ENCODE measurements around the gene ZNF750.

Gene ZNF750

GRCh38 chr17:82800885-82801284, 38.9 kb downstream of the ZNF750 start:
- H3K4me3 ChIP-seq (ENCODE audit: low read depth, low read length) = no peak overlapping the region
- H2AFZ ChIP-seq (ENCODE audit: low read length, unreplicated experiment) = no peak overlapping the region
- peaks cover 6% of the 10 kb centered on the region; the same call in 1 of the 2 replicates for H3K36me3 ChIP-seq (ENCODE audit: insufficient read depth, low read length)
- peaks cover 12% of the 10 kb centered on the region for H3K4me1 ChIP-seq (ENCODE audit: control insufficient read depth, insufficient read depth, low read length, unreplicated experiment)
- no peak overlapping the region for H3K27ac ChIP-seq (ENCODE audit: low read depth, low read length)
- no peaks in the 10 kb centered on the region for H3K27me3 ChIP-seq (ENCODE audit: insufficient read depth, low read length)
- H3K79me2 ChIP-seq (ENCODE audit: control insufficient read depth, insufficient read depth, low read length, unreplicated experiment) = peaks cover 14% of the 10 kb centered on the region

GRCh38 chr17:82799591-82799990, 40.2 kb downstream of the ZNF750 start:
- peaks cover 7% of the 10 kb centered on the region for H3K4me1 ChIP-seq (ENCODE audit: control insufficient read depth, insufficient read depth, low read length, unreplicated experiment)
- H2AFZ ChIP-seq (ENCODE audit: low read length, unreplicated experiment) = no peak overlapping the region
- H3K4me3 ChIP-seq (ENCODE audit: low read depth, low read length) = no peak overlapping the region
- H3K36me3 ChIP-seq (ENCODE audit: insufficient read depth, low read length) = peaks cover 6% of the 10 kb centered on the region; the same call in 1 of the 2 replicates
- no peak overlapping the region for H3K27ac ChIP-seq (ENCODE audit: low read depth, low read length)
- no peaks in the 10 kb centered on the region for H3K27me3 ChIP-seq (ENCODE audit: insufficient read depth, low read length)
- peaks cover 10% of the 10 kb centered on the region for H3K79me2 ChIP-seq (ENCODE audit: control insufficient read depth, insufficient read depth, low read length, unreplicated experiment)

- H3K27me3 ChIP-seq (ENCODE audit: insufficient read depth, low read length) = no peaks in the 10 kb centered on the region
- peaks cover 6% of the 10 kb centered on the region for H3K79me2 ChIP-seq (ENCODE audit: control insufficient read depth, insufficient read depth, low read length, unreplicated experiment)
- no peak overlapping the region for H3K27ac ChIP-seq (ENCODE audit: low read depth, low read length)
- H3K36me3 ChIP-seq (ENCODE audit: insufficient read depth, low read length) = peaks cover 6% of the 10 kb centered on the region; the same call in 1 of the 2 replicates
- no peak overlapping the region for H2AFZ ChIP-seq (ENCODE audit: low read length, unreplicated experiment)
- H3K4me3 ChIP-seq (ENCODE audit: low read depth, low read length) = no peak overlapping the region
- peaks cover 7% of the 10 kb centered on the region for H3K4me1 ChIP-seq (ENCODE audit: control insufficient read depth, insufficient read depth, low read length, unreplicated experiment)
Observed at GRCh38 chr17:82798752-82799151, 41.1 kb downstream of the ZNF750 start.

GRCh38 chr17:82797061-82797460, 42.8 kb downstream of the ZNF750 start:
- Histone ChIP-seq H2AFZ (ENCODE audit: low read length, unreplicated experiment) (no peak overlapping the region), H3K27me3 (ENCODE audit: insufficient read depth, low read length) (no peaks in the 10 kb centered on the region), H3K4me1 (ENCODE audit: control insufficient read depth, insufficient read depth, low read length, unreplicated experiment) (no peaks in the 10 kb centered on the region), H3K36me3 (ENCODE audit: insufficient read depth, low read length) (peaks cover 6% of the 10 kb centered on the region; the same call in 1 of the 2 replicates), H3K27ac (ENCODE audit: low read depth, low read length) (no peak overlapping the region), H3K4me3 (ENCODE audit: low read depth, low read length) (no peak overlapping the region), H3K79me2 (ENCODE audit: control insufficient read depth, insufficient read depth, low read length, unreplicated experiment) (no peaks in the 10 kb centered on the region)

- H2AFZ ChIP-seq (ENCODE audit: low read length, unreplicated experiment) = no peak overlapping the region
- H3K4me1 ChIP-seq (ENCODE audit: control insufficient read depth, insufficient read depth, low read length, unreplicated experiment) = peaks cover 7% of the 10 kb centered on the region
- H3K27me3 ChIP-seq (ENCODE audit: insufficient read depth, low read length) = no peaks in the 10 kb centered on the region
- peaks cover 6% of the 10 kb centered on the region; the same call in 1 of the 2 replicates for H3K36me3 ChIP-seq (ENCODE audit: insufficient read depth, low read length)
- H3K79me2 ChIP-seq (ENCODE audit: control insufficient read depth, insufficient read depth, low read length, unreplicated experiment) = no peaks in the 10 kb centered on the region
- no peak overlapping the region for H3K27ac ChIP-seq (ENCODE audit: low read depth, low read length)
- H3K4me3 ChIP-seq (ENCODE audit: low read depth, low read length) = no peak overlapping the region
Observed at GRCh38 chr17:82795615-82796014, 44.2 kb downstream of the ZNF750 start.

- Histone ChIP-seq H3K4me1 (ENCODE audit: control insufficient read depth, insufficient read depth, low read length, unreplicated experiment) (peaks cover 7% of the 10 kb centered on the region), H3K4me3 (ENCODE audit: low read depth, low read length) (no peak overlapping the region), H3K27me3 (ENCODE audit: insufficient read depth, low read length) (no peaks in the 10 kb centered on the region), H2AFZ (ENCODE audit: low read length, unreplicated experiment) (no peak overlapping the region), H3K27ac (ENCODE audit: low read depth, low read length) (no peak overlapping the region), H3K79me2 (ENCODE audit: control insufficient read depth, insufficient read depth, low read length, unreplicated experiment) (no peaks in the 10 kb centered on the region), H3K36me3 (ENCODE audit: insufficient read depth, low read length) (peaks cover under 1% of the 10 kb centered on the region; the same call in 1 of the 2 replicates)
Observed at GRCh38 chr17:82794781-82795482, 44.9 kb downstream of the ZNF750 start.

- Histone ChIP-seq H3K79me2 (ENCODE audit: control insufficient read depth, insufficient read depth, low read length, unreplicated experiment) (peaks cover under 1% of the 10 kb centered on the region), H2AFZ (ENCODE audit: low read length, unreplicated experiment) (no peak overlapping the region), H3K27ac (ENCODE audit: low read depth, low read length) (no peak overlapping the region), H3K36me3 (ENCODE audit: insufficient read depth, low read length) (no peaks in the 10 kb centered on the region), H3K27me3 (ENCODE audit: insufficient read depth, low read length) (no peaks in the 10 kb centered on the region), H3K4me1 (ENCODE audit: control insufficient read depth, insufficient read depth, low read length, unreplicated experiment) (peaks cover 7% of the 10 kb centered on the region), H3K4me3 (ENCODE audit: low read depth, low read length) (no peak overlapping the region)
Observed at GRCh38 chr17:82793974-82794630, 45.7 kb downstream of the ZNF750 start.

- Histone ChIP-seq H3K4me3 (ENCODE audit: low read depth, low read length) (no peak overlapping the region), H3K79me2 (ENCODE audit: control insufficient read depth, insufficient read depth, low read length, unreplicated experiment) (peaks cover 3% of the 10 kb centered on the region), H3K27me3 (ENCODE audit: insufficient read depth, low read length) (no peaks in the 10 kb centered on the region), H3K27ac (ENCODE audit: low read depth, low read length) (peak overlapping the region; percentile 49; the same call in 1 of the 2 replicates), H2AFZ (ENCODE audit: low read length, unreplicated experiment) (no peak overlapping the region), H3K36me3 (ENCODE audit: insufficient read depth, low read length) (no peaks in the 10 kb centered on the region), H3K4me1 (ENCODE audit: control insufficient read depth, insufficient read depth, low read length, unreplicated experiment) (peaks cover 7% of the 10 kb centered on the region)
Observed at GRCh38 chr17:82791532-82791931, 48.3 kb downstream of the ZNF750 start.

GRCh38 chr17:82790391-82790790, 49.4 kb downstream of the ZNF750 start:
- no peak overlapping the region for H2AFZ ChIP-seq (ENCODE audit: low read length, unreplicated experiment)
- H3K36me3 ChIP-seq (ENCODE audit: insufficient read depth, low read length) = no peaks in the 10 kb centered on the region
- peaks cover 7% of the 10 kb centered on the region for H3K4me1 ChIP-seq (ENCODE audit: control insufficient read depth, insufficient read depth, low read length, unreplicated experiment)
- H3K4me3 ChIP-seq (ENCODE audit: low read depth, low read length) = no peak overlapping the region
- no peaks in the 10 kb centered on the region for H3K27me3 ChIP-seq (ENCODE audit: insufficient read depth, low read length)
- no peak overlapping the region for H3K27ac ChIP-seq (ENCODE audit: low read depth, low read length)
- H3K79me2 ChIP-seq (ENCODE audit: control insufficient read depth, insufficient read depth, low read length, unreplicated experiment) = peaks cover 3% of the 10 kb centered on the region

GRCh38 chr17:82789806-82790205, 50.0 kb downstream of the ZNF750 start:
- Histone ChIP-seq H3K36me3 (ENCODE audit: insufficient read depth, low read length) (no peaks in the 10 kb centered on the region), H3K4me3 (ENCODE audit: low read depth, low read length) (no peak overlapping the region), H2AFZ (ENCODE audit: low read length, unreplicated experiment) (no peak overlapping the region), H3K4me1 (ENCODE audit: control insufficient read depth, insufficient read depth, low read length, unreplicated experiment) (peaks cover 7% of the 10 kb centered on the region), H3K27ac (ENCODE audit: low read depth, low read length) (no peak overlapping the region), H3K79me2 (ENCODE audit: control insufficient read depth, insufficient read depth, low read length, unreplicated experiment) (peaks cover 3% of the 10 kb centered on the region), H3K27me3 (ENCODE audit: insufficient read depth, low read length) (no peaks in the 10 kb centered on the region)

Data from ACC112 (cell line).